CD4-positive, alpha-beta T cell (primary cell): ENCODE data around the gene CCDC33. TPM values are rescaled to one million over a fixed set of nuclear protein-coding genes. Genes with fewer than 3 reads are reported as not detected.

ENCODE experiments used
- ATAC-seq: fragments of 200-7000 bp; cut with Tn5 transposase; one replicate; pipeline ENCODE4 v1.10.0; 2022; ENCODE audit warnings: mild to moderate bottlenecking; ENCODE audit not compliant: poor library complexity
- CTCF ChIA-PET: fragments of 350-600 bp; sonication (Branson Sonifier 250); formaldehyde crosslinking; loops from one replicate; lab custom pipeline; 2021; ENCODE audit warnings: antibody characterized with exemption, inconsistent platforms; lab: Charles Lee
- POLR2A ChIA-PET: fragments of 350-600 bp; sonication (Branson Sonifier 250); formaldehyde crosslinking; loops from one replicate; lab custom pipeline; 2021; ENCODE audit warnings: antibody characterized with exemption, inconsistent platforms; lab: Charles Lee
- DNase-seq, 14 experiments: peaks; one replicate each; pipeline ENCODE4 v3.0.0-alpha.2; 2013 to 2020; ENCODE audit warnings: mixed read lengths in 2 of 14
- H3K27ac ChIP-seq, 2 donors: one replicate each; pipeline versions ENCODE4 v1.5.1 to v1.7.0; 2013; ENCODE audit warnings: low read length in 2 of 2, low read depth in 1 of 2, mild to moderate bottlenecking in 1 of 2
- H3K27me3 ChIP-seq, 2 experiments: 1 replicate in 1 of 2; 2 replicates in 1 of 2; pipeline versions ENCODE4 v1.6.1 to v1.7.0; 2013; ENCODE audit warnings: low read length in 2 of 2, control low read depth in 1 of 2, mild to moderate bottlenecking in 1 of 2, moderate library complexity in 1 of 2; ENCODE audit not compliant: insufficient read depth in 2 of 2, control insufficient read depth in 1 of 2
- H3K36me3 ChIP-seq: one replicate; pipeline ENCODE4 v1.6.1; 2013; ENCODE audit warnings: low read length, control low read depth; ENCODE audit not compliant: insufficient read depth
- H3K4me1 ChIP-seq: one replicate; pipeline ENCODE4 v1.6.1; 2013; ENCODE audit warnings: low read length, control low read depth; ENCODE audit not compliant: insufficient read depth
- H3K4me3 ChIP-seq: one replicate; pipeline ENCODE4 v1.5.1; 2013; ENCODE audit warnings: mild to moderate bottlenecking, low read length, moderate library complexity
- H3K9me3 ChIP-seq, 2 experiments: 1 replicate in 1 of 2; 2 replicates in 1 of 2; pipeline versions ENCODE4 v1.6.1 to v1.7.0; 2013; ENCODE audit warnings: low read length in 2 of 2, mild to moderate bottlenecking in 2 of 2, control low read depth in 1 of 2, moderate library complexity in 1 of 2; ENCODE audit not compliant: control insufficient read depth in 1 of 2, insufficient read depth in 1 of 2
- H3K27ac Mint-ChIP-seq: one replicate; pipeline ENCODE4 v1.8.0; 2020; ENCODE audit warnings: mixed read lengths
- H3K27me3 Mint-ChIP-seq: one replicate; pipeline ENCODE4 v1.8.0; 2021; ENCODE audit warnings: mixed read lengths
- H3K36me3 Mint-ChIP-seq: one replicate; pipeline ENCODE4 v1.8.0; 2021; ENCODE audit warnings: low read depth, mixed read lengths
- H3K4me1 Mint-ChIP-seq: one replicate; pipeline ENCODE4 v1.8.0; 2021; ENCODE audit warnings: low read depth, mixed read lengths
- H3K4me3 Mint-ChIP-seq: one replicate; pipeline ENCODE4 v1.8.0; 2020; ENCODE audit warnings: mild to moderate bottlenecking, mixed read lengths
- H3K9me3 Mint-ChIP-seq: one replicate; pipeline ENCODE4 v1.8.0; 2020; ENCODE audit warnings: mixed read lengths
- intact Hi-C, 2 experiments: fragments of 100-400 bp; cut with DNase I in 1 of 2; cut with micrococcal nuclease in 1 of 2; formaldehyde crosslinking; loops; one replicate each; pipeline versions ENCODE4 v1.15.1 to v1.9.0; 2023 to 2025; cut with DNase I, micrococcal nuclease
- total RNA-seq, 174 experiments: library from RNA in 2 of 174; stranded (reverse) in 2 of 174; gene quantifications; one replicate each; pipeline ENCODE4 v1.2.3 and lab custom pipeline; 2021 to 2026
- TF ChIP-seq, protein P1 (sequence below): fragments of 200-600 bp; IDR thresholded peaks from one replicate; pipeline ENCODE4 v1.8.0; 2022; ENCODE audit warnings: antibody characterized with exemption, mild to moderate bottlenecking

CCDC33 gene
- total RNA-seq, 2 experiments from 2014 or later = not detected

DNA sequence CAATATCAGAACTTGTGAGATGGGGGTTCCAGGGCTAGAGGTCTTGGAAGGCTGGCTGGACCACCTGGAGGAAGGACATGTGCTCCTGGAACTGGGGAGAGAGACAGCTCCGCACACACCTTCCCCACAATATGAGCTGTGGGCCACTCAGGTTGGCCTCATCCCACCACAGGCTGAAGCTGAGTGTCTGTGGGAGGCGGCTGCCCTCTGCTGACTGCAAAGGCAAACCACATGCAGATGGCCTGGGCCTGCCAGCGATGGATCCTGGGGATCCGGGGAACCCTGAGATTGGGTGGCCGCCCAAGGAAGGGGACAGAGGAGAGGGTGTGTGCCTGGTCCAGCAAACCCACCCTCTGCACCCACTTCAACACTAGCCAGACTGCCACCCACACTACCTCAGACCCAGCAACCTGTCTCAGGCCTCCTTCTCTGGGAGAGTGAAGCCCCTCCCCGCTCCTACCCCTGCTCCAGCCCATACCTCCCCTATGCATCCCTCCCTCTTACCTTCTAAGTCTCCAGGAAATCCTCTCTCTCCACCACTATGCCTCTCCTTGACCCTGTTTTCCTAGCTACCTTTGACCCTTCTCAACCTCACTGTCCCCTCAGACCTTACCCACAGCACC, 86.5 kb downstream of the CCDC33 start:
- ATAC-seq = peak; percentile 81
- H3K27ac ChIP-seq = no peak overlapping the region

DNA sequence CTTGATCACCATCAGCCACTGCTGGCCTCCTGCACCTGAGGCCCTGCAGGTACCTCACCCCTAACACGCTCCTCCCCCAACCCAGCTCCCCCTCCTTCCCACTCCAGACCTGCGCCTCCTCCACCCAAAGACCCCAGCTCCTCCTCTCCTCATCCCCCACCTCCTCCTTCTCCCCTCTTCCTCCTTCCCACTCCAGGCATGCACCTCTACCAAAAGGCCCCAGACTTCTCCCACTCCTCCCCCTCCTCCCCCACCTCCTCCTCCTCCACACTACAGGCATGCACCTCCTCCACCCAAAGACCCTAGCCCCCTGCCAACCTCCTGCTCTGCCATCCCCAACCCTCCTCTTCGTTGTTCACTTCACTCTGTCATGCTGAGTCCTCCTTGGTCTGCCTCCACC, 88.6 kb downstream of the CCDC33 start:
- H3K9me3 ChIP-seq = no peaks in the 10 kb centered on the region
- CTCF ChIA-PET = no interaction called here
- TF ChIP-seq, protein P1, sequence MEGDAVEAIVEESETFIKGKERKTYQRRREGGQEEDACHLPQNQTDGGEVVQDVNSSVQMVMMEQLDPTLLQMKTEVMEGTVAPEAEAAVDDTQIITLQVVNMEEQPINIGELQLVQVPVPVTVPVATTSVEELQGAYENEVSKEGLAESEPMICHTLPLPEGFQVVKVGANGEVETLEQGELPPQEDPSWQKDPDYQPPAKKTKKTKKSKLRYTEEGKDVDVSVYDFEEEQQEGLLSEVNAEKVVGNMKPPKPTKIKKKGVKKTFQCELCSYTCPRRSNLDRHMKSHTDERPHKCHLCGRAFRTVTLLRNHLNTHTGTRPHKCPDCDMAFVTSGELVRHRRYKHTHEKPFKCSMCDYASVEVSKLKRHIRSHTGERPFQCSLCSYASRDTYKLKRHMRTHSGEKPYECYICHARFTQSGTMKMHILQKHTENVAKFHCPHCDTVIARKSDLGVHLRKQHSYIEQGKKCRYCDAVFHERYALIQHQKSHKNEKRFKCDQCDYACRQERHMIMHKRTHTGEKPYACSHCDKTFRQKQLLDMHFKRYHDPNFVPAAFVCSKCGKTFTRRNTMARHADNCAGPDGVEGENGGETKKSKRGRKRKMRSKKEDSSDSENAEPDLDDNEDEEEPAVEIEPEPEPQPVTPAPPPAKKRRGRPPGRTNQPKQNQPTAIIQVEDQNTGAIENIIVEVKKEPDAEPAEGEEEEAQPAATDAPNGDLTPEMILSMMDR = no peak
- H3K27me3 ChIP-seq = no peaks in the 10 kb centered on the region
- no peaks in the 10 kb centered on the region for H3K36me3 ChIP-seq
- H3K4me3 ChIP-seq = no peak overlapping the region
- no peak for ATAC-seq
- POLR2A ChIA-PET = no interaction called here
- intact Hi-C loops = loop anchor here (5.0 to 10.0 kb wide), 3 partner anchors 270 to 372 kb away; no protein-coding TSS in a partner anchor
- Mint-ChIP-seq H3K4me1 (peaks cover 10% of the 10 kb centered on the region), H3K36me3 (no peaks in the 10 kb centered on the region), H3K27ac (no peak overlapping the region), H3K9me3 (no peaks in the 10 kb centered on the region), H3K27me3 (no peaks in the 10 kb centered on the region), H3K4me3 (no peak overlapping the region)
- peaks cover 9% of the 10 kb centered on the region for H3K4me1 ChIP-seq
- no peak for DNase-seq
- no peak overlapping the region for H3K27ac ChIP-seq

More for the DNA sequence above, 86.5 kb downstream of the CCDC33 start:
- Mint-ChIP-seq H3K4me3 (no peak overlapping the region), H3K4me1 (peaks cover 16% of the 10 kb centered on the region), H3K27me3 (no peaks in the 10 kb centered on the region), H3K36me3 (no peaks in the 10 kb centered on the region), H3K27ac (no peak overlapping the region), H3K9me3 (no peaks in the 10 kb centered on the region)
- H3K36me3 ChIP-seq = no peaks in the 10 kb centered on the region
- CTCF ChIA-PET = interaction anchor here (0.9 to 1.0 kb wide), 3 partner anchors 350 to 372 kb away, joined by 3 to 5 read pairs (median 4); no protein-coding TSS in a partner anchor
- POLR2A ChIA-PET = interaction anchor here (1.1 to 1.3 kb wide), 2 partner anchors 274 to 350 kb away, joined by 4 to 6 read pairs; no protein-coding TSS in a partner anchor
- H3K27me3 ChIP-seq = no peaks in the 10 kb centered on the region
- H3K4me1 ChIP-seq = peaks cover 4% of the 10 kb centered on the region
- peak; percentile 33 to 73 (median 48) for DNase-seq
- TF ChIP-seq, protein P1 = peak; percentile 64
- no peak overlapping the region for H3K4me3 ChIP-seq
- intact Hi-C loops = loop anchor here (1.0 to 10.0 kb wide), 5 partner anchors 195 to 372 kb away; no protein-coding TSS in a partner anchor
- H3K9me3 ChIP-seq = no peaks in the 10 kb centered on the region

DNA sequence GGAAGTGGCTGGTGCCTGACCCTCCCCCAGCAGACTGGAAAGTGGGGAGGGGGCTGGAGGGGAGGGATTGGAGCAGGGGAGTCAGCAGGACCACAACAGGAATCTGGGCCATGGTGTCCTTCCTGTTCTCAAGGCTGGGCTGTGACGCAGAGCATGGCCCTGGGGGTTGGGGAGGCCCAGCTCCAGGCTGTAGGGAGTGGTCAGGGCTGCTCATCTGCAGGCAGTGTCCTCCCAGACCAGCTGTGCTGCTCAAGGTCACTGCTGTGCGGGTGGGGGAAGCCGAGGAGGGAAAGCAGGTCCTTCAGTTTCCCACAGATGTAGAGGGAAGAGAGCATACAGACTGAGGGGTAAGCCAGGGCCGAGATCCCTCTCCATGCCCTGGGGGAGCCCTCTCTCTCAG, 90.6 kb downstream of the CCDC33 start:
- Histone ChIP-seq H3K36me3 (no peaks in the 10 kb centered on the region), H3K4me1 (peaks cover 6% of the 10 kb centered on the region), H3K27ac (no peak overlapping the region), H3K4me3 (no peak overlapping the region), H3K9me3 (no peaks in the 10 kb centered on the region), H3K27me3 (no peaks in the 10 kb centered on the region)
- CTCF ChIA-PET = no interaction called here
- H3K27ac Mint-ChIP-seq = no peak overlapping the region
- TF ChIP-seq, protein P1 = no peak
- intact Hi-C loops = loop anchor here in 1 of 2 experiments (10.0 kb wide), 1 partner anchor 272 kb away; no protein-coding TSS in a partner anchor
- no peaks in the 10 kb centered on the region for H3K4me1 Mint-ChIP-seq
- H3K4me3 Mint-ChIP-seq = no peak overlapping the region
- H3K36me3 Mint-ChIP-seq = no peaks in the 10 kb centered on the region
- DNase-seq = no peak
- H3K27me3 Mint-ChIP-seq = no peaks in the 10 kb centered on the region
- H3K9me3 Mint-ChIP-seq = no peaks in the 10 kb centered on the region
- no peak for ATAC-seq
- POLR2A ChIA-PET = no interaction called here
